HG03575 (cell line): Measurements from ENCODE around the gene RTN4RL1.

Source experiments
- ATAC-seq: cut with Tn5 transposase; IDR thresholded peaks from one replicate; pipeline ENCODE4 v1.9.1; 2021; ENCODE audit not compliant: unreplicated experiment, insufficient number of reproducible peaks, low FRiP score; ENCODE audit errors: extremely low read depth

RTN4RL1 gene

GRCh38 chr17:1965556-1966273, 59.4 kb downstream of the RTN4RL1 start:
- no peak for ATAC-seq

- ATAC-seq, result no peak
Observed at GRCh38 chr17:1963250-1963649, 61.9 kb downstream of the RTN4RL1 start.

GRCh38 chr17:1961189-1961588, 63.9 kb downstream of the RTN4RL1 start:
- ATAC-seq, result no peak

GRCh38 chr17:1960545-1960912, 64.6 kb downstream of the RTN4RL1 start:
- ATAC-seq, result no peak

- ATAC-seq, result no peak
Observed at GRCh38 chr17:1959871-1960544, 65.1 kb downstream of the RTN4RL1 start.

GRCh38 chr17:1958134-1958881, 66.8 kb downstream of the RTN4RL1 start:
- no peak for ATAC-seq

- no peak for ATAC-seq
Observed at GRCh38 chr17:1957037-1957436, 68.1 kb downstream of the RTN4RL1 start.

GRCh38 chr17:1956134-1956533, 69.0 kb downstream of the RTN4RL1 start:
- no peak for ATAC-seq

GRCh38 chr17:1953831-1954230, 71.3 kb downstream of the RTN4RL1 start:
- no peak for ATAC-seq

GRCh38 chr17:1951920-1952319, 73.2 kb downstream of the RTN4RL1 start:
- no peak for ATAC-seq

GRCh38 chr17:1949754-1950153, 75.4 kb downstream of the RTN4RL1 start:
- no peak for ATAC-seq

- no peak for ATAC-seq
Observed at GRCh38 chr17:1948517-1948825, 76.7 kb downstream of the RTN4RL1 start.

- ATAC-seq, result no peak
Observed at GRCh38 chr17:1947743-1948516, 77.2 kb downstream of the RTN4RL1 start.

GRCh38 chr17:1947229-1947742, 77.8 kb downstream of the RTN4RL1 start:
- no peak for ATAC-seq

- ATAC-seq, result no peak
Observed at GRCh38 chr17:1946021-1946932, 78.9 kb downstream of the RTN4RL1 start.

GRCh38 chr17:1945621-1946020, 79.5 kb downstream of the RTN4RL1 start:
- ATAC-seq, result no peak

GRCh38 chr17:1943436-1943831, 81.7 kb downstream of the RTN4RL1 start:
- ATAC-seq, result no peak

GRCh38 chr17:1942666-1943435, 82.3 kb downstream of the RTN4RL1 start:
- no peak for ATAC-seq
